Neural crest cell (in vitro differentiated cells): ENCODE data around the gene WDR49. TPM values are rescaled to one million over a fixed set of nuclear protein-coding genes. Genes with fewer than 3 reads are reported as not detected.

ENCODE experiments used
- DNase-seq: peaks from one replicate; pipeline ENCODE4 v3.0.0; 2021; ENCODE audit warnings: low read depth, mixed read lengths, low spot score
- H3K27ac Mint-ChIP-seq: one replicate; pipeline ENCODE4 v1.8.0; 2021; ENCODE audit warnings: mild to moderate bottlenecking, mixed read lengths; ENCODE audit not compliant: unreplicated experiment
- H3K27me3 Mint-ChIP-seq: 2 replicates; pipeline ENCODE4 v1.8.0; 2021; ENCODE audit warnings: low read depth, mild to moderate bottlenecking, mixed read lengths
- H3K36me3 Mint-ChIP-seq: 2 replicates; pipeline ENCODE4 v1.8.0; 2021; ENCODE audit warnings: low read depth, mild to moderate bottlenecking, mixed read lengths
- H3K4me1 Mint-ChIP-seq: 2 replicates; pipeline ENCODE4 v1.8.0; 2021; ENCODE audit warnings: mixed read lengths
- H3K4me3 Mint-ChIP-seq: one replicate; pipeline ENCODE4 v1.8.0; 2021; ENCODE audit warnings: mild to moderate bottlenecking, mixed read lengths
- H3K9me3 Mint-ChIP-seq: 2 replicates; pipeline ENCODE4 v1.8.0; 2021; ENCODE audit warnings: mixed read lengths
- CTCF ChIP-seq: fragments of 200-600 bp; sonication (generic); conservative IDR thresholded peaks from 2 replicates; pipeline ENCODE4 v1.5.0; 2021; ENCODE audit warnings: antibody characterized with exemption, mild to moderate bottlenecking
- total RNA-seq: library from RNA; stranded (reverse); gene quantifications from 2 replicates; pipeline ENCODE4 v1.2.1, GENCODE V29; 2021

The WDR49 gene
- total RNA-seq, 1 donor from 2014 or later, result 5.4 TPM

DNA sequence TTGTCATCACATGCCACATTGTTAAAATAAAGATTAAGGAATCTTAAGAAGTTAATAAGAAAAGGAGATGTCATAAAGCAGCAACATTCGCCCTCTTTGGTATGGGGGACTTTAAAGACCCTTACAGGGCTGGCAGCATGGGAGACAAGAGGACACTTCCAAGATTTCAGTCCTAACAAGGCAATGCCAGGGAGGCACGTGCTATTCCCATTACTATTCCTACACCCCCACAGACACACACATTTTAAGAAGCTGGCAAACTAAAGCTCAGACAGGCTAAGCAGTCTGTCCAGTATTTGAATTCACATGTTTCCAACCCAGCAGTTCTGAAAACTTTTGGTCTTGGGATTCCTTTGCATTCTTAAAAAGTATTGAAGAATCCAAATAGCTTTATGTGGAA lies 80.8 kb downstream of the WDR49 start:
- Mint-ChIP-seq H3K4me3 (no peak overlapping the region), H3K4me1 (no peaks in the 10 kb centered on the region), H3K36me3 (no peaks in the 10 kb centered on the region), H3K9me3 (no peaks in the 10 kb centered on the region), H3K27me3 (peaks cover 4% of the 10 kb centered on the region), H3K27ac (no peak overlapping the region)
- TF ChIP-seq CTCF, result no peak
- no peak for DNase-seq

GRCh38 chr3:167568634-167569033 lies 85.1 kb downstream of the WDR49 start:
- Mint-ChIP-seq H3K27ac (no peak overlapping the region), H3K27me3 (peaks cover 4% of the 10 kb centered on the region), H3K9me3 (peaks cover 3% of the 10 kb centered on the region), H3K36me3 (peaks cover 4% of the 10 kb centered on the region), H3K4me3 (no peak overlapping the region), H3K4me1 (peaks cover 6% of the 10 kb centered on the region)
- no peak for TF ChIP-seq CTCF
- no peak for DNase-seq

DNA sequence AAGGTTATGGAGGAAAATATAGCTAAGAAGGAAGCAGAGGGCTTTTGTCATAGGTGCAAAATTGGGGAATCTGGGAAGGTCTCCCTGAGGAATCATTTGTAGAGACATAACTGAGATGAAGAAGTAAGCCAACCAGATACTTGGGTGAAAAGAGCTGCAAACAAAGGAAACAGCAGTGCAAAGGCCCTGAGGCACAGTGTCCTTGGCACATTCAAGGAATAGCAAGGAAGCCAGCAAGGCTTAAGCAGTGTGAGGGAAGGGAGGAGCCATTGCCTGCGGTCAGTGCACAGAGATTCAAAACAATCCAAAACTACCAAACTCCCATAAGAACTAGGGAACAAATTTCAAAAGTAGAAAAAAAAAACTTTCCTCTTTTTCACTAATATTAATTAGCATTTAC lies 88.3 kb downstream of the WDR49 start:
- no peak for TF ChIP-seq CTCF
- H3K4me1 Mint-ChIP-seq, result peaks cover 6% of the 10 kb centered on the region
- peaks cover 3% of the 10 kb centered on the region for H3K9me3 Mint-ChIP-seq
- H3K27ac Mint-ChIP-seq, result no peak overlapping the region
- H3K27me3 Mint-ChIP-seq, result no peaks in the 10 kb centered on the region
- DNase-seq, result no peak
- peaks cover 4% of the 10 kb centered on the region for H3K36me3 Mint-ChIP-seq
- H3K4me3 Mint-ChIP-seq, result no peak overlapping the region

- no peak overlapping the region for H3K27ac Mint-ChIP-seq
Observed at GRCh38 chr3:167564612-167565011, 89.1 kb downstream of the WDR49 start.

DNA sequence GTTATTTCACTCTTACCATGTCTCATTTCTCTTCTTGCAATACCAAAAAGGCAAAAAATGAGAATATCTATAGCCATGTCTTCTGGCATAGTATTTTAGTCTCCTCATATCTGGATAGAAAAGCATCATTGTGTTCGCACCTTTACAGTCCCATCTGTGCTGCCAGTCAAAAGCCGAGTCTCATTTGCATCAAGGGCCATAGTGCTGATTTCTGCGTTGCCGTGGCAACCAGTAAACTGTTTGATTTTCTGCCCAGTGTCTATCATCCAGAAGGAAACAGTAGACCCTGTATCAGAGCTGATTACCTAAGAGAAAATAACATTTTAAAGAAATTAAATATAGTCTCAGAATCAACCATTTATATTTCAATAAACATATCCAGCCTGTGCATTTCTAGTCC lies 93.8 kb downstream of the WDR49 start:
- TF ChIP-seq CTCF, result no peak
- H3K4me1 Mint-ChIP-seq, result peaks cover 8% of the 10 kb centered on the region
- H3K4me3 Mint-ChIP-seq, result no peak overlapping the region
- peak; percentile 1 for DNase-seq
- no peaks in the 10 kb centered on the region for H3K27me3 Mint-ChIP-seq
- no peak overlapping the region for H3K27ac Mint-ChIP-seq
- no peaks in the 10 kb centered on the region for H3K36me3 Mint-ChIP-seq
- H3K9me3 Mint-ChIP-seq, result no peaks in the 10 kb centered on the region

More at GRCh38 chr3:167564612-167565011, 89.1 kb downstream of the WDR49 start:
- peaks cover 3% of the 10 kb centered on the region for H3K9me3 Mint-ChIP-seq
- H3K36me3 Mint-ChIP-seq, result peaks cover 4% of the 10 kb centered on the region
- H3K4me3 Mint-ChIP-seq, result no peak overlapping the region
- H3K4me1 Mint-ChIP-seq, result peaks cover 14% of the 10 kb centered on the region
- TF ChIP-seq CTCF, result no peak
- DNase-seq, result no peak
- no peaks in the 10 kb centered on the region for H3K27me3 Mint-ChIP-seq

- DNase-seq, result no peak
- TF ChIP-seq CTCF, result no peak
- H3K36me3 Mint-ChIP-seq, result no peaks in the 10 kb centered on the region
- H3K27me3 Mint-ChIP-seq, result no peaks in the 10 kb centered on the region
- H3K4me3 Mint-ChIP-seq, result no peak overlapping the region
- H3K4me1 Mint-ChIP-seq, result peaks cover 2% of the 10 kb centered on the region
- no peak overlapping the region for H3K27ac Mint-ChIP-seq
- H3K9me3 Mint-ChIP-seq, result no peaks in the 10 kb centered on the region
Observed at GRCh38 chr3:167554898-167555297, 98.8 kb downstream of the WDR49 start.
